HG02884 (cell line): Measurements from ENCODE around the gene HAO1.
"Not testable (repeated sequence)": the region's sequence is repeated elsewhere in the genome, so short reads cannot be mapped to it uniquely, and the experiment has no call there.

Experiments
- ATAC-seq: cut with Tn5 transposase; IDR thresholded peaks from one replicate; pipeline ENCODE4 v1.9.1; 2021; ENCODE audit warnings: mild to moderate bottlenecking, moderate library complexity; ENCODE audit not compliant: unreplicated experiment

HAO1 gene

DNA sequence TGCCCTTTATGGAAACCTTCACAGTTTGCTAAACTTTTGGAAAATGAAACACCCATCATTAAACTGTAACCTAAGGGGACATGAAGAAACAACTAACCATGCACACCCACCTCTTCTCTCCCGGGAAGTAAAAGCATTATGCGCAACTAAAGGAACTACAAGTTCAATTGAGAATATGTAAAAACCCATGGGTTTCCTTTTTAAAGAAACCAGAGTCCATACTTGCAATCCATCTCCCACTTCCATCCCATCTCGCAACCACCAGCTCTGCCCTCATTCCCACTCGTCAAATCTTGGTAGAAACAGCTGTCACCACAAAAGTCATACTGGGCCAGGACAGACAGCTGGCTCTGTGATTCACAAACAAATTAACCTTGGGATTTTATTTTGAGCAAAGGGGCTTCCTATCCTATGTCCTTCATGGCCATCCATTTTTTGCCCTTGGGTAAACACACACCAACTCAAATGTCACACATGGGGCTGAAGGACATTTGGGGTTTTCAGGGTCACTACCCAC lies 81.5 kb downstream of the HAO1 start:
- no peak for ATAC-seq

DNA sequence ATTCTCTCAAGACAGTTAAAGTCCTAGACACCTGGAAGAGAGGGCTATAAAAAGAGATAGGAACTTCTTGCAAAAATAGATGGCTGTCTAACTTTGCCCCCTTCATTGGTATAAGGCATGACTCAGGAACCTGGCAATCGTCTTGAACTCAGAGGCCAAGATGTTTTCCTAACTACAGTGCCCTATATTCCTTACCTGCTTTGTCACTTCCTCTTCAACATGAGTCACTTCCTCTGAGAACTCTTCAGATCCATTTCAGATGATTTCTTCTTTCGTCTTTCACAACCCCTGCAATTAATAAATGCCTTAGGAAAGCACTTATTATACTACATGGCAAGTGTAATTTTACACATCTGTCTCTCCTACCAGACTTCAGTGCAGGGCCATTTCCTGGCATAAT lies 83.5 kb downstream of the HAO1 start:
- ATAC-seq, result no peak

DNA sequence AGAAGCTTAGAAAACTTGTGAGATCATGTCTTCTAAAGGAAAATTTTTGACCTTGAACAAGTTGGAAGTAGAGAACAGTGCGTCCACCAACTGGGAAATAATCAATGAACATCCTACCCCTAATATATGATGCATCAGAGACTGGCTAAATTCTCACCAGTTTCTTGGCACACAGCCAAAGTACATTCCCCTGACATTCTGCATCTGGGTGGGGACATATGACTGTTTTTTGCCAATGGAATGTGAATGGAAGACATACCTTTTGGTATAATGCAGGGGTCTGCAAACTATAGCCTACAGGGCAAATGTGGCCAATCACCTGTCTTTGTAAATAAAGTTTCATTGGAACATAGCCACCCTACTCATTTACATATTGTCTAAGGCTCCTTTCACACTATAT lies 84.7 kb downstream of the HAO1 start:
- ATAC-seq, result no peak

- ATAC-seq, result no peak
Observed at GRCh38 chr20:7853493-7853892, 86.8 kb downstream of the HAO1 start.

- ATAC-seq, result no peak
Observed at GRCh38 chr20:7850775-7851490, 89.3 kb downstream of the HAO1 start.

- no peak for ATAC-seq
Observed at GRCh38 chr20:7849675-7850074, 90.6 kb downstream of the HAO1 start.

GRCh38 chr20:7848351-7848750 lies 91.9 kb downstream of the HAO1 start:
- no peak for ATAC-seq

DNA sequence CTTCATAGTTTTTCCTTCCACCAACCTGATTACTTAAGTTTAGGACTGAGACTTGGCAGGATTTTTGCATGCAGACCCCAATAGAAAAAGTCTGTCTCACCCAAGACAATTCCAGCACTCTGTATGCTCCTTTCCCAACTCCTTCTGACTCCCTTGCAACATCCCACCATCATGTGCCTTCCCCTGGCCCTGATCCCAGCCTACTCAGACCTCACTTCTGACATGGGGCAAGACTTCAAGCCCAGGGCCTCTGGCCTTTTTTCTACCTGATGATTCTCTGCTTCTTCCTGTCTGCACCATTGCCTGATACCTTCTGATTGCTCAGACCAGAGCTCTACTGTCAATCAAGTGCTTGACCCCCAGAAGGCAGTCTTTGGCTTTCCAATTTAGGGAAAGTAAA lies 96.6 kb downstream of the HAO1 start:
- ATAC-seq, result no peak

DNA sequence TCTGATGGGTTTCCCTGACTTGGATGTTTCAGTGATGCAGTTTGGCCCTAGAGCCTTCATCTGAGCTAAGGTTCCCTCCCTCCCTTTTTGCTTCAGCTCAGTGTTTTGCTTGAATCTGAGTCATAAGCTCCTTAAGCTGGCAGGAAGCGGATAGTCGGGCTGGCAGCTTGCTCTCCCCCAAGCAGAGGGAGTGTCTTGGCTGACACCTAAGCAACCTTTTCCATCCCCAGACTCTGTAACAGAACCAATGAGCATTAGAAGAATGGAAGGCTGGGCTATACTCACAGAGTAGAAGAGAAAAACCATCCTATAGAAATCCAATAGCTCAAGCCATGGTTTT lies 98.3 kb downstream of the HAO1 start:
- no peak for ATAC-seq

DNA sequence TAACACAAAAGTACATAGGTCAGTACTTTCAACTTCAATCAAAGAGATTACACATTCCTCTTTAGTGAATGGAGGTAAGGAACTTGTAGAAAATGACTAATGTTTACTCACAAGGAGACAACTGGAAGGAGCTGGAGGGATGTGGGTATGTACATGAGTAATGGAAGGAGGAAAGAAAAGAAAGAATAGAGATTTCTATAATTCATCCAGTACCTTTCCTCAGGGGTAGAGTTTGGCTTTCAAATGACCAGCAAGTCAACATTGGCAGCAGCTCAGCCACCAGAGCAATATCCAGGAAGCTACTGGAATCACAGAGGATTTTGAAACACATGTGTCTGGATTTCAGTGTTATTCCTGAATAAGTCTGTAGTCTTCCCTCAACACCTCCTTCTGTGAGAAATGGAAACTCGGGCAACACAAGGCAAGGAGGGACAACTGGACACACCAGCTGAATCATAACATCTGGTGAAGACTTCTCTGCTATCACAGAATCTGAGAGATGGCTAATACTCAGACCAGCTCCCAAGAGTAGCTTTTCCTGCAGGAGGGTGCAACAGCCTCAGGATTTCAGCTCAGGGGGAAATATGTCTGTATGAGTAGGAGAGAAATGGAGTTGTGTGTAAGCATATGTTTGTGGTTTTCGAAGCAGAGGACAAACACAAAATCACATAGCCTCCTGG lies 98.8 kb downstream of the HAO1 start:
- ATAC-seq, result no peak

GRCh38 chr20:7836076-7836475 lies 104.2 kb downstream of the HAO1 start:
- no peak for ATAC-seq

- ATAC-seq, result not testable (repeated sequence)
Observed at GRCh38 chr20:7834441-7834840, 105.8 kb downstream of the HAO1 start.
